GM21423 (cell line): Measurements from ENCODE around the gene KCNH1.

Experiments
- ATAC-seq: cut with Tn5 transposase; IDR thresholded peaks from one replicate; pipeline ENCODE4 v1.9.1; 2021; ENCODE audit warnings: mild to moderate bottlenecking, moderate library complexity; ENCODE audit not compliant: unreplicated experiment

Gene KCNH1

GRCh38 chr1:210882414-210883221, 251.3 kb downstream of the KCNH1 start:
- ATAC-seq: no peak

GRCh38 chr1:210878564-210878963, 255.4 kb downstream of the KCNH1 start:
- ATAC-seq: no peak

GRCh38 chr1:210876275-210876674, 257.7 kb downstream of the KCNH1 start:
- no peak for ATAC-seq

GRCh38 chr1:210866532-210866931, 267.4 kb downstream of the KCNH1 start:
- ATAC-seq: no peak

- ATAC-seq: no peak
Measured at GRCh38 chr1:210857705-210858104, 276.2 kb downstream of the KCNH1 start.

- no peak for ATAC-seq
Measured at GRCh38 chr1:210857146-210857663, 276.7 kb downstream of the KCNH1 start.

GRCh38 chr1:210855440-210855839, 278.5 kb downstream of the KCNH1 start:
- no peak for ATAC-seq

- no peak for ATAC-seq
Measured at GRCh38 chr1:210853276-210853675, 280.7 kb downstream of the KCNH1 start.

- ATAC-seq: no peak
Measured at GRCh38 chr1:210850556-210850955, 283.4 kb downstream of the KCNH1 start.

- ATAC-seq: no peak
Measured at GRCh38 chr1:210848474-210848873, 285.5 kb downstream of the KCNH1 start.

- no peak for ATAC-seq
Measured at GRCh38 chr1:210841926-210842625, 291.9 kb downstream of the KCNH1 start.

GRCh38 chr1:210830034-210831028, 303.6 kb downstream of the KCNH1 start:
- ATAC-seq: no peak

- ATAC-seq: no peak
Measured at GRCh38 chr1:210828996-210829596, 304.9 kb downstream of the KCNH1 start.

GRCh38 chr1:210827481-210827880, 306.5 kb downstream of the KCNH1 start:
- no peak for ATAC-seq

- ATAC-seq: no peak
Measured at GRCh38 chr1:210826686-210827085, 307.3 kb downstream of the KCNH1 start.

- no peak for ATAC-seq
Measured at GRCh38 chr1:210822932-210823331, 311.0 kb downstream of the KCNH1 start.

GRCh38 chr1:210822241-210822640, 311.7 kb downstream of the KCNH1 start:
- ATAC-seq: no peak

GRCh38 chr1:210821615-210822014, 312.3 kb downstream of the KCNH1 start:
- ATAC-seq: no peak

- no peak for ATAC-seq
Measured at GRCh38 chr1:210819266-210819665, 314.7 kb downstream of the KCNH1 start.
